ENCODE results near the gene MPP2.
"Not testable (repeated sequence)": the region's sequence is repeated elsewhere in the genome, so short reads cannot be mapped to it uniquely, and the experiment has no call there.

Gene MPP2

DNA sequence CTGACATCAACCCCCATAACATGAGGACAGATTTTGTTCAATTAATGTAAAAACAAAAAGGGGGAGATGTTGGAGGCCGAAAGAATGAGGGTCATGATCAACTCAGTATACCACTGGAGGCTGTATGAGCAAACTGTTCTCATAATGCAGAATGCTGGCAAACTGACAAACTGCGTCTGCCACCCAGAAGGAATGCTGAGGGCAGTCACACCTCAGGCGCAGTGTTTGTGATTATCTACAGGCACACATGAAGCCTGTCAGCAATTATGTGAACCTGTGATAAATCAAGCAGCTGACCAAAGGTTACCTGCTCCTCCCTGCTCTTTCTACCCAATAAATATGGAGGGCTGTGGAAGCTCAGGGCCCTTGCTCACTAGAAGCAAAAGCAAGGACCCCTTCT is 33.0 kb downstream of the MPP2 start:
- no peak for DNase-seq (ENCODE audit: low read depth)

DNA sequence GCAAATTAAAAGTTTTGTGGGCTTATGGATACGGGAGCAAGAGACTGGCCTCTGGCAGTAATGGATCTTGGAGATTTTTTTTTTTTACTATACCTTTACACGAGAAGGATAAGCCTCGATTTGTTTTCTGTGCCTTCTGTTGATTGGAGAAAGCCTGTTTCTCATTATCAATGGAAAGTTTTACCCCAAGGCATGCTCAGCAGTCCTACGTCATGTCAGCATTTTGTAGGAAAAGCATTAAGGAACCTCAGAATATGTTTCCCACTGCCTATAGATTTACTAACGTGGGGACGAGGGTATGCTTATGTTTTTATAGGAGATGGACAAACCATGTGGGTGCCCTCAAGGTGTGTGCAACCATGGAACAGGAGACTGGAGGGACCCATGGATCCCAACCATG is 33.5 kb downstream of the MPP2 start:
- no peak for DNase-seq (ENCODE audit: low read depth)

DNA sequence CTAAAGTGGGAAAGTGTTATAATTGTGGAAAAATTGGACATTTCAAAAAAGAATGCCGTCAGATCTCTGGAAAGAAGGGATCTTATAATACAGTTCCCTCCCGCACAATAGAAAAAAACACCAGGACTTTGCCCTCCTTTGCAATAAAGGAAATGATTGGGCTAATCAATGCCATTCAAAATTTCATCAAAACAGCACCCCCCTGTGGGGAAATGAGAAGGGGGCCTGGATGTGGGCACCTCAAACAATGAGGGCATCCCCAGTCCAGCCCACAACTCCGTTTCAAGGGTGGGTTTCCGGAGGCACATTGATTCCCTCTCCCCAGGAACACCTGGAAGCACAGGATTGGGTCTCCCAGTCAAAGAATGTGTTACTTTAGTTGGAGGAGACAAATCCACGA is 34.2 kb downstream of the MPP2 start:
- no peak for DNase-seq (ENCODE audit: low read depth)

DNA sequence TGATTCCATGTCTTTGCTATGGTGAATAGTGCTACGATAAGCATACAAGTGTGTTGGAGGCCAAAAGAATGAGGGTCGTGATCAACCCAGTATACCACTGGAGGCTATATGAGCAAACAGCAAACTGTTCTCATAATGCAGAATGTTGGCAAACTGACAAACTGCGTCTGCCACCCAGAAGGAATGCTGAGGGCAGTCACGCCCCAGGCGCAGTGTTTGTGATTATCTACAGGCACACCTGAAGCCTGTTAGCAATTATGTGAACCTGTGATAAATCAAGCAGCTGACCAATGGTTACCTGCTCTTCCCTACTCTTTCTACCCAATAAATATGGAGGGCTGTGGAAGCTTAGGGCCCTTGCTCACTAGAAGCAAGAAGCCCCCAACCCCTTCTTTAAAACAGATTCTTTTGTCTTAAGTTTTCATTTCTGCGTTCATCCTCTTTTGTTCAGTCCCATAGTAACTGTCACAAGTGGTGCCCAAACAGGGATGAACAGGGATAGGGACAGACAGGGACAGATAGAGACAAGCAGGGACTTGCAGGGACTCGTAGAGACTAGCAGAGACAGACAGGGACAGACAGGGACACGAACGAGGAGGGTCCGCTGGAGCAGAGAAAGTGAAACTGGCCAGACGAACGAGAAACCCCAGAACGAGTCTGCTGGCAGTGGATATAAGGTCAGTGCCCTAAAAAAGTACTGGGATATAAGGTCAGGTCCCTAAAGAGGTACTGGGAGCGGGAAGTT is 35.2 kb downstream of the MPP2 start:
- no peak for DNase-seq (ENCODE audit: low read depth)

DNA sequence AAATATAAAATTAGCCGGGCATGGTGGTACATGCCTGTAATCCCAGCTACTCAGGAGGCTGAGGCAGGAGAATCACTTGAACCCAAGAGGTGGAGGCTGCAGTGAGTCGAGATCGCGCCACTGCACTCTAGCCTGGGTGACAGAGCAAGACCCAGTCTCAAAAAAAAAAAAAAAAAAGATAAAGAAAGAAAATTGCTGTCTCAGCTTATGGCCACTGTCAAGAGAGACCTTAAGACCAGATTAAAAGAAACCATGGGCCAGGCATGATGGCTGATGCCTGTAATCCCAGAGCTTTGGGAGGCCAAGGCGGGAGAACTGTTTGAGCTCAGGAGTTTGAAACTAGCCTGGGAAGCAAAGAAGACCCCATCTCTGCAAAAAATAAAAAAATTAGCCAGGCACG is 38.3 kb downstream of the MPP2 start:
- not testable (repeated sequence) for DNase-seq (ENCODE audit: low read depth)

DNA sequence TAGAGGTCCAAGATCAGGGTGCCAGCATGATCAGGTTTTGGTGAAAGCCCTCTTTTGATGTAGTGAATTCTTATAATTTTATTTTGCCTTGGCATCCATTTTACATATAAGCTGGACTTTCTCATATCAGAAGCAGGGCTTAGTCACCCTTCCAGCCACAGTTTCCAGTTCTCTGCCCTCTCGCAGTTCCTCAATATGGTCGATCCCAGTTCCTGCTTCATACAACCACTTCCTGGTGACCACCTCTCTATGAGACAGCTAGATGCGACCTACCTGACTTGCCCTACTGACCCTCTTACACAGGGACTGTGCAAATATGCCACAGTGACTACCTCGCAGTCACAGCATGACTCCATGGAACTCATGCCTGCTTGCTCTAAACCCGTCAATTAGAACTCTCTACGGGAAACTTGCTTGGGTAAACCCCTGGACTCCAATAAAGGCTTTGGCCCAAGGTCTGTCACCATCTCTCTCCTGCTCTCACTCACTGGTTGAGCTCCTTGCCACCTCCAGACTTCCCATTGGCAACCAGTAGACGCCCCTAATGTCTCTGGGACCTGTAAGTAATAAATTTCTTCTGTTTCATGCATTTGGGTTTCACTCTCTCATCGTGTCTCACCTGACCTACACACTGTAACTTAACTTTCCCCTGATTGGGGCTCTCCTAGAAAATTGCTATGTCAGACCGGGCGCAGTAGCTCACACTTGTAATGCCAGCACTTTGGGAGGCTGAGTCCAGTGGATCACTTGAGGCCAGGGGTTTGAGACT is 38.9 kb downstream of the MPP2 start:
- no peak for DNase-seq (ENCODE audit: low read depth)

DNA sequence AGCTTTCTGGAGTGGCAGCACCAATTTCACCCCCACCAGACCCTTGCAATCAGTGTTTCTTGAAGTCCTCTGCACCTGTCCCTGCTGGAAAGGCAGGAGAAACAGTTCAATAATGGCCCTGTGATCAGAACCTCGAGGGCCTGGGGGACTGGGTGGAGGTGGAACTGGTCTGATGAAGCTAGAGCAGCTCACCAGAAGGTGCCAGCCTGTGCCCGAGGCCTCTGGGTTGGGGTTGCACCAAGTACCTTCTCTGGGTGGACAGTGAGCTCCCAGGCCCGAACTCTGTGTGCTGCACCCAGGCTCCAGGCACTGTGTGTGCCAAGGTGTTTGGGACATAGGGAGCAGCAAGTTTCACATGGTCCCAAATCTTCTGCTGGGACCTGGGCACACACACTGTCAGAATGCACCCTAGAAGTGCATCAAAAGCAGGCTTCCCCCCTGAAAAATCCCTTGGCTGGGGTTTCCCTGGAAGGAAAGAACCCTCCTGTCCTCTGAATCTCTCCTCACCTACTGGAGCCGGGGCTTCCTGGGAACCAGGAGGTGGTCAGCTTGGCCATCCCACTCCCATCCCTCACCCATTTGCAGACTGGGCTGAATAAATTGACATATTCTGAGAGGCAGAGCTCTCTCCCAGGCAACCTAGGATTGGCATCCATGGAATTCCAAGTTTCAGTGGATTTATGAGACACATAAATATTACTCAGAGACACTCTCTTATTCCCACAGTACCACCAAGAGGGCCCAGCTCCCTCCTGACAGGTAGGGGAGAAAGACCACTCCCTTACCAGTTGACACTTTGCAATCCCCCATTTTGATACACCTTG is 43.0 kb downstream of the MPP2 start:
- DNase-seq (ENCODE audit: low read depth): no peak

DNA sequence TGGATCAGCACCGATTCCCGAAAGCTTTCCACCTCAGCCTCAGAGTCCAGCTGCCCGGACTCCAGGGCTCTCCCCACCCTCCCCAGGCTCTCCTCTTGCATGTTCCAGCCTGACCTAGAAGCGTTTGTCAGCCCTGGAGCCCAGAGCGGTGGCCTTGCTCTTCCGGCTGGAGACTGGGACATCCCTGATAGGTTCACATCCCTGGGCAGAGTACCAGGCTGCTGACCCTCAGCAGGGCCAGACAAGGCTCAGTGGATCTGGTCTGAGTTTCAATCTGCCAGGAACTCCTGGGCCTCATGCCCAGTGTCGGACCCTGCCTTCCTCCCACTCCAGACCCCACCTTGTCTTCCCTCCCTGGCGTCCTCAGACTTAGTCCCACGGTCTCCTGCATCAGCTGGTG is 45.4 kb downstream of the MPP2 start:
- DNase-seq (ENCODE audit: low read depth): no peak

DNA sequence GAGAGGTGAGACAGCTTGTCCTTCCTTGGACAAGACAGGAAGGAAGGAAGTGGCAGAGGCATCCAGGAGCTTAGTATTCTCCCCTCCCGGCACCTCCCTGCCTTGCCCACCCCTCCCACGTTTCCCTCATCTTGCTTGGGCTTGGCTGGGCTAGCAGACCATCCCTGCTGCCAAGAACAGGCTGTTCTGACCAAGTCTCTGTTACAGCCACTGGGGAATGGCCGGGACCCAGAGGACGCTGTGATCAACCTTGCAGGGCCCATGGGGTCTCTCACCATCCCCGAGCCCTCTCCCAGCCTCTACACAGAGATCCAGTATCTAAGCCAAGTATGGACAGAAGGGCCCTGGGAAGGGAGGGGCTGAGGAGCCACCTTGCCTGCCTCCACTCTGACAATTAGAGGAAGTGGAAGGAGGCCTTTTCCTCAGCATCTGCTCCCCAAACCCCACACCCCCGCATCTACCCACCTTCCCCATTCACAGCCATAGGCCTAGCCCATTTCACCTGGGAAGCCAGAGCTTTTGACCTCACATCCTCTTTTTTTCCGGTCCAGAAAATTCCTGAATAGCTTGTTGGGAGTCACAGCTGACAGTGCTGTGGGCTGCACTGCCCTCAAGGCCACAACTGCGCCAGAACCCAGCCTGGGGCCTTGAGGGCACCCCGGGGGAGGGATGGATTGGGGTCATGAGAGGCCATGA is 46.3 kb downstream of the MPP2 start:
- no peak for DNase-seq (ENCODE audit: low read depth)

DNA sequence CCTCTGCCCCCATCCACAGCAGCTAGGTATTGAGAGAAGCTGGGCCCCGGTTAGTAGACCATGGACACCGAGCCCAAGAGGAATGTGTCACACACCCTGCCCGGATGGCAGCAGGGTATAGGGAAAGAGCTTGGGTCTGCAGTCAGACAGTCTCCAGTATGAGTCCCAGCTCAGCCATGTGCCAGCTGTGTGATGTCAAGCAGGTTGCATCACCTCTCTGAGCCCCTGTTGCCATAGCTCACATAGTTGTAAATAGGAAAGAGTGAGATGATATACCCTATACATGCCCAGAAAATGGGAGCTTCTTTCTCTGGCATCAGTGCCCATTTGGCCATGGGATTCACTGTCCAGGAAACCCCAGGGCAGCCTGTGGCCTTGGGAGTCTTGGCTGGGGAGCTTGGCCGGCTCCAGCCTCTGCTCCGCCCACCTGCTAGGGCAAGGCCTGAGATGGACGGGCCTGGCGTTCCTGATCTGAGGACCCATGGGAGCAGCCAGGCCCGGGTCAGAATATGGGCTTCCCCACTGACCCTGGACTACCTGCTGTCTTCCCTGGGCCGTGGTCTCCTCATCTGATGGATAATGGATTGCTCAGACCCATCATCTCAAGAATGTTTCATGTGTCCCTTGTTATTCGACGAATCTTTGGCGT is 47.1 kb downstream of the MPP2 start:
- DNase-seq (ENCODE audit: low read depth): no peak

DNA sequence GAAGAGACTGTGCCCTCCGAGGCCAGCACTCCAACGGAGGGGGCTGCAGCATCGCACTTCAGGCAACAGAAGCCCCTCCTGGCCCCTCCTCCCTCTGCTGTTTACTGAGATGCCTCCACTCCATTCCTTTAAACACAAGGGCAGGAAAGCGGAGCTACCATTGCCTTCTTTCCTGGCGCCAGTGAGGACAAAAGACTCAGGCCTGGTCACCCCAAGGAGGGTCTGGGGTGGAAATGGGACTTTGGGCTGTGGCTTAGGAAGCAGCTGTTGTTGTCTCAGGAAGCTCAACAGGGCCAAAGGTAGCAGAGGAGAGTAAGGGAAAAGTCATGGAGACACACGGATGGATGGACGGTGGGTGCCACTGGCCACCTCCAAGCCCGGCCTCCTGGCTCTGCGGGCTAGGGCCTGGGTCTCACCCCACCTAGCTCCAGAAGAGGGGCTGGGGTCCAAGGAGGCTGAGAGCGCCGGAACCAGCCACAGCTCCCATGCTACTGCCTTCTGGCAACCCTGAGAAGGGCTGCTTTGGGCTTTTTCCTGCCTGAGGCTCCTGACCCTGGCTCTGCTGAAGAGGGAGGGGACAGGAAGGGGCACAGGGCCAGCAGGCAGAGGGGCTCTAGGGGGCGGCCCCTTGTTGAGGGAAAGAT is 49.3 kb downstream of the MPP2 start:
- no peak for DNase-seq (ENCODE audit: low read depth)

DNA sequence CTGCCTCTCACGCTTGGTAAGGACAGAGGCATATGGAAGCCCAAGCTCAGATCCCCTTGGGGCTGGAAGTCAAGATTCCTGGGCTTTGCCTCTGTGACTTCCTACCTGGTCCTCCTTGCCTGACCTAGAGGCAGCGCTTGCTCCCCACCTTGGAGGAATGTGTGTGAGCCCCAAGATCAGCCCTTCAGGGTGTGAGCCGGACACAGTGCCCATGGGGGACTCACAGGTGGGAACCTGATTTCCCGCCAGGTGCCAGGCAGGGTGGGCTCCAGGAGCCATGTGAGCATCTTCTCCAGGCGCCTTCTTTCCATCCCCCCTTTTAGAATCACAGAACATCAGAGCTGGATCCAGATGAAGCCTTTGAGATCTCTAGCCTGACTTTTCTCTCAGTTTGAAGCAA is 50.2 kb downstream of the MPP2 start:
- no peak for DNase-seq (ENCODE audit: low read depth)

DNA sequence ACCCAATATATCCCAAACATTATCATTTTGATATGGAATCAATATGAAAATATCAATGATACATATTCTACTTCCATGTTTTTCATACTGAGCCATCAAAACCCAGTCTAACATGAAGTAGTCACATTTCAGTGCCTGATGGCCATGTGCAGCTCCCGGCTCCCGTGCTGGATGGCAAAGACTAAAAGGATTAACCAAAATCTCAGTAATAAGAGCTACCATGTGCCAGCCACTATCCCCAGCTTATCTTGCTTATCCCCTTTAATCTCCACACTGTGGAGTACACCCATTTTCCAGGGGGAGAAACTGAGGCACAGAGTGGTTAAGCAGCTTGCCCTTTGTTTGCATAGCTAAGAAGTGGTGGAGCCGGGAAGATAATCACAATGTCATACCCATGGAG is 51.2 kb downstream of the MPP2 start:
- DNase-seq (ENCODE audit: low read depth): no peak

DNA sequence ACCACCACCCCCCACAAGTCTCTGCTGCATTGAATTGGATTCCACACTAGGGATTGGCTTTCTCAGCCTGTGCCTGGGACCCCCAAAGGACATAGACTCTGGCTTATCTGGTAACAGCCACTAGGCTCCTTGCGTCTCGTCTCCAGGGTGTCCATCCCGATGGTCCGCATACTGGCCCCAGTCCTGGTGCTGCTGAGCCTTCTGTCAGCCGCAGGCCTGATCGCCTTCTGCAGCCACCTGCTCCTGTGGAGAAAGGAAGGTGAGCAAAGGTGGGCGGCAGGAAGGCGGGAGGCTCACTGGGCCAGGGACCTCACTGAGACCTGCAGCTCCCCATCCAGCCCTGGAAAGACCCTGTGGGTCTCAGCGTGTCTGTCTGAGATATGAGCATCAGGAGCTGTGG is 52.3 kb downstream of the MPP2 start:
- no peak for DNase-seq (ENCODE audit: low read depth)

DNA sequence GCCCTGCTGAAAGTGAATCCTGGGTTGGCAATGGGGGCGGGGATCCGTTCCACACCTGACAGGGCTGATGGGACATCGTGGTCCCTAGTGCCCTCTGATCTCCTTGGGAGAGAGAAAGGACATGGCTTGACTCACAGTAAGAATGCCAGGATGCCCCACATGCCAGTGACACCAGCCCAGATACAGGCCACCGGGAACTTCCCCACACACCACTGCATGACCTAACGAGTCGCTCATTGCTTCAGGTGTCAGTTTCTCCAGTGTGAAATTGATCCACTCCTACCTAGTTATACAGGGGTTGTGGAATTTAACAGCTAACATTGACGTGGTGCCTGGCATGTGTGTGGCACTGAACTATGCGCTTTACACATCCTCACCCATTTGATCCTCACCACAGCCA is 52.8 kb downstream of the MPP2 start:
- DNase-seq (ENCODE audit: low read depth): no peak

DNA sequence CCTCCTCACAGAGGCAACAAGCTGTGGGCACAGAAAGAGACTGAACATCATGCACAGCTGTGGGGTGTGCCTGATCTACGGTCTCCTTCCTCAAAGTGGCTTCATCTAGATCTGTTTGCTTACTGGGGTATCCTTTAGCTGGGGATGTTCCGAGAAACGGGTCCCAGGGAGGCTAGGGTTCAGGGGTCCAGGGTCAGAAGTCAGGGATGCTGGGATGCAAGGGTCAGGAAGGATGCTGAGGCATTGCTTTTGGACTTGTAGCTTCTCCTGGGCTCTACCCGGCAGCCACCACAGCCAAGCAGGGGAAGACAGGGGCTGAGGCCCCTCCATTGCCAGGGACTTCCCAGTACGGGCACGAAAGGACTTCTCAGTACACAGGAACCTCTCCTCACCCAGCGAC is 53.8 kb downstream of the MPP2 start:
- DNase-seq (ENCODE audit: low read depth): no peak

DNA sequence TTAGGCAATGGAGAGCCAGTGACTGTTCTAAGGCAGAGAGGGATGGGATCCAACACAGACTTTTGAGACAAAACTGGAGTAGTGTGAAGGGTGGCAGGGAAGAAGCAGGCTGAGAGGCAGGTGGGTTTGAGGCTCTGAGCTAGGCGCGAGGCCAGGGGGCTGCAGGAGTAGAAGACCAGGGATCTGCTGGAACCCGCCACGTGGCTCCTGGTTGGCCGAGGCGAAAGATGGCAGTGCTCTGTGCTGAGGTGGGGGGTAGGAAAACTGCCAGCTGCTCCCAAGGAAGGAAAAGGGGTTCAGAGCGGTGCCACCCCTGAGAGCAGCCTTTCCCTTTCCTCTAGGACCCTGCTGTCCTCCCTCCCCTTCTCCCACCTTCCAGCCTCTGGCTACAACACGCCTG is 54.8 kb downstream of the MPP2 start:
- no peak for DNase-seq (ENCODE audit: low read depth)

DNA sequence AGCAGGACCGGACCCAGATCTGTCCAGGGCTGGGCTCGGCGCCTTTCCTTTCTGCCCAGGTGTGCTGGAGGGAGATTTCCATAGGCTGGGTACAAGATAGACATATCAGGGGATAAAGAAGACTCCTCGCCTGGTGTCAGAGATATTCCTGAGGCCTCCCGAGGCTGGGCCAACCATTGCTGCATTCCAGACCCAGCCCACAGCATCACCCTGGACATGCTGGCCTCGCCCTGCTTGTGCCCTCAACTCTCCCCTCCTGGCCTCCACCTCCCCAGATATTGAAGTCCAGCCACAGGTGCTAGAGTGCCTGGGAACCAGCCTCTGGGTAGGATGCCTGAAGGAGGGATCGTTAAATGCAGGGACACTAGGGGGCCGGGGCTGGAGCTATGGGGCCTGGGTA is 58.2 kb downstream of the MPP2 start:
- no peak for DNase-seq (ENCODE audit: low read depth)

DNA sequence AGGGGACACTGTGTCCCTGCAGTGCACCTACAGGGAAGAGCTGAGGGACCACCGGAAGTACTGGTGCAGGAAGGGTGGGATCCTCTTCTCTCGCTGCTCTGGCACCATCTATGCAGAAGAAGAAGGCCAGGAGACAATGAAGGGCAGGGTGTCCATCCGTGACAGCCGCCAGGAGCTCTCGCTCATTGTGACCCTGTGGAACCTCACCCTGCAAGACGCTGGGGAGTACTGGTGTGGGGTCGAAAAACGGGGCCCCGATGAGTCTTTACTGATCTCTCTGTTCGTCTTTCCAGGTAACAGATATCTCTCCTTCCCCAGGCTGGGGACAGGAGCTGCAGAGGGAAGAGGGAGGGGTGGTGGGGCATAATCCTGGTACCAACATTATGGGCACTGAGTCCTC is 58.7 kb downstream of the MPP2 start:
- DNase-seq (ENCODE audit: low read depth): no peak

DNA sequence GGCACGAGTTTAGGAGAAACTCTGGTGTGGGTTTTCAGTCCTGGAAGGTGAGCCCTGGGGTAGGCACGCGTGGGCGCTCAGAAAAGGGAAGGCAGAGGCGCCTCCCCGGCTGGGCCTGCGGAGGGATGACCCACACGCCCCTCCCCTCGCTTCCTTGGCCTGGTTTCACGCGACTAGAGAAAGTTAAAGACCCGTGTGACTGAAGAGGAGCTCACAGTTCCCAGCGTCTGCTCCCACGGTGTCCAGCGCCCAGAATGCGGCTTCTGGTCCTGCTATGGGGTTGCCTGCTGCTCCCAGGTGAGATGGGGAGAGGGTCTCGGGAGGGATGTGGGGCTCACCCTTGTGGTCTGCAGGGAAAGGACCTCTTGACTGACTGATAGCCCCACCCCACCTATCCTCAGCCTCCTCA is 60.4 kb downstream of the MPP2 start, which contains the start of gene CD300LG:
CD300LG (plus strand) TSS at position 214 of the 409 bp plus-strand sequence; CDS start at position 255, 41 bp downstream.
- DNase-seq (ENCODE audit: low read depth): no peak

DNA sequence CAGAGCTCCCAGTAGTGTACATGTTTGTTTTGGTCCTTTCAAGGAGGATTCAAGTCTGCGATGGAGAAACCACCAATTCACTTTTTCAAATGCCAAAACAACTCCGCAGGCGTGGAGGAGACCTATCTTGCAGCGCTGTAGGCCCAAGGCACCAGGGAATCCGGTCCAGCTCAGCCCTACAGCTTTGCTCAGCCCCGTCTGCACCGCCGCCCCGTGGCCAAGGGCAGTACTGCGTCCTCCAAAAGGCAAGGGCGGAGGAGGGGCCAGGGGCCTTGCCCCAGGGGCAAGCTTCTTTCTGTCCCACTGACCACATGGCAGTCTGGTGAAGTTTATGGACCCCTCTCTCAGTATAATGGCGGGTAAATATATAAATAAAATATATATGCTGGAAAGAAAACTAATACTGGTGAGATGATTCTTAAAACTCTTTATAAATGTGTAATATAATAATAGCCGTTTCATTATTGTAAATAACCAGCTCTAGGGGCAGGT is 61.1 kb downstream of the MPP2 start:
- DNase-seq (ENCODE audit: low read depth): peak; percentile 73
